Coronary artery (tissue), 2 donors: ENCODE results near the gene SLC1A4.
"Not testable (repeated sequence)": the region's sequence is repeated elsewhere in the genome, so short reads cannot be mapped to it uniquely, and the experiment has no call there.

Experiments used
- DNase-seq: peaks from one replicate; pipeline ENCODE4 v3.0.0-alpha.2; 2017; ENCODE audit warnings: low spot score
- H3K27ac ChIP-seq, 2 donors: fragments of 200-600 bp; sonication (generic); one replicate each; pipeline ENCODE4 v1.5.1; 2016 to 2019
- H3K4me3 ChIP-seq: fragments of 200-600 bp; sonication (generic); 2 replicates; pipeline ENCODE4 v1.5.1; 2016; ENCODE audit warnings: mild to moderate bottlenecking, moderate library complexity
- CTCF ChIP-seq: fragments of 200-600 bp; sonication (generic); IDR thresholded peaks from one replicate; pipeline ENCODE4 v1.5.1; 2019; ENCODE audit warnings: antibody characterized with exemption

The SLC1A4 gene

GRCh38 chr2:65026704-65027464 lies 37.7 kb downstream of the SLC1A4 start:
- Histone ChIP-seq H3K27ac (no peak overlapping the region), H3K4me3 (no peak overlapping the region)
- DNase-seq = no peak
- no peak for TF ChIP-seq CTCF

DNA sequence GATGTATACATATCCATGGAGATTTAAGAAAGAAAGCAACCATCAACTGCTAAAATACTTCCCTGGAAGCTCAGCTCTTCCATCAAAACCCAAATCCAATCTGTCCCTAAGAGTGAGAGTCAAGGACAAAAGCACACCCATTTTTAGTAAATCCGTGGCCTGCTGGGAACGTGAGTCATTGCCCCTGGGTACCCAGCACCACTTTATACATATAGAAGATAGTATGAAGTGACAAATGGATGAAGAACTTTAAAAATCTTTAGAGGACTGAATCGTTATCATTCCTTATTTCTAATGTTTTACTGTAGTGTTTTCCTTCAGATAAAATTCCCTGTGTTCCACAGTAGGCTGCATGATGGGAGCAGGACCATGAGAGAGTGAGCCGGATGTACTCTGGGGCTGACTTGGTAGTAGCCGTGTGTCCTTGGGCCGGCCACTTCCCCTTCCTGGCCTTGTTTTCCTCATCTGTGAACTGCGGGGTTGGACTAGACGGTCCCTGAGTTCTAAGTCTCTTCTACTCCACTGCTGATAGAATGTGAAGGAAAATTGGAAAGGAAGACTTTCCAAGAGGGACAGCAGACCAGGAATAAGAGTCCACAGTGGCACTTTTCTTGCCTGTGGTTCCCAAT lies 38.5 kb downstream of the SLC1A4 start:
- no peak for TF ChIP-seq CTCF
- H3K4me3 ChIP-seq = no peak overlapping the region
- no peak for DNase-seq
- peak overlapping the region in 1 of 2 donors; percentile 11 for H3K27ac ChIP-seq

DNA sequence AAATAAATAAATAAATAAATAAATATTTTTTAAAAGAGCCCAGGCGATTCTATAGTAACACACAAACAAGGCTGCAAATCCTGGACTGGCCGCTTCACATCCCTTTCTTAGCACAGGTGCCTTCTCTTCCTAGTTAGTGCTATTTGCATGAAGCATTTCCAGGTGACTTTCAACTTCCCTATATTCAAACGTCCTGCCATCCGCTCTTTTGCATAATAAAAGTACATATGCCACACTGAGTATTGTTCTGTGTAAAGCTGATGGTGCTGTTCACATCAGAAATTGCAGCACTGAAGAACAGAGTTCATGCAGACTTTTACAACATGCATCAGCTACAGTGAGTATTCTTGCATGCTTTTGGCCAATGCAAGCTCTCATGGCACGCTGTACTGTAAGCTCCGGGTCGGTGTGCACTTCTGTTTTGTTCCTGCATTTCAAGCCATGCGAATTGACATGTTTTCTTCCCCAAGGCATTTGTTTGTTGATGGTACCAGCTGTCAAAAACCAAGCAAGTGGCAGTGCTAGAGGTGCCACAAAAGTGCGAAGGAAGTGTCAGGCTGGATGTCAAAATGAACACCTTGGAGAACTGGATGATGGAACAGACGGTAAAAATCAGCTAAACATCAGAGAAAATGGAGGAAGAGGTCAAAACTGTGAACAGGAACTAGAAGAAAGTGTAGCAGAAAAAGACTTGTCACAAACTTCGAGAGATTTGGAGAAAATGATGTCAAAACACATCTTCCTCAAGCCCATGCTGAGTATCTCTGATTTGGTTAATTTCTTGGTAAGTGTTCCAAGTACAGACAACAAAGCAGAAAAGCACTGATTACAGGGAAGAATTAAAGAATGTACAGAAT lies 41.5 kb downstream of the SLC1A4 start:
- no peak for DNase-seq
- no peak for TF ChIP-seq CTCF
- Histone ChIP-seq H3K27ac (no peak overlapping the region), H3K4me3 (no peak overlapping the region)

GRCh38 chr2:65031341-65032018 lies 42.3 kb downstream of the SLC1A4 start:
- H3K27ac ChIP-seq = no peak overlapping the region
- H3K4me3 ChIP-seq = peak overlapping the region; percentile 10
- no peak for TF ChIP-seq CTCF
- no peak for DNase-seq

GRCh38 chr2:65032019-65032975 lies 43.1 kb downstream of the SLC1A4 start:
- H3K27ac ChIP-seq = no peak overlapping the region
- peak overlapping the region; percentile 10 for H3K4me3 ChIP-seq
- no peak for DNase-seq
- TF ChIP-seq CTCF = no peak

DNA sequence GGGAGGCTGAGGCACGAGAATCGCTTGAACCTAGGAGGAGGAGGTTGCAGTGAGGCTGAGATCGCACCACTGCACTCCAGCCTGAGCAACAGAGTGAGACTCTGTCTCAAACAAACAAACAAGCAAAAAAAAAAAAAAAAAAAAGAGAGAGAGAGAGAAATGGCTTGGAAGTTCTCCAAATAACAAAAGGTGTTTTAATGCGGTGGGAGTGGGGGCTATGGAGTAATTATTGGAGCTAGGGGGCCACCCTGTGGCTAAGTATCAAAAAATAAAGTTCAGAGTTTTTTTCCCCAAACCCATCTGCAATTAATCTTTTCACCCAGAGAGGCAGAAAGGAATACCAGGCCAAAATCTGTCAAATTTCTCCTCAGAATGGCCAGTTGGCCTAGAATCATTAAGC lies 44.0 kb downstream of the SLC1A4 start:
- no peak for DNase-seq
- TF ChIP-seq CTCF = no peak
- Histone ChIP-seq H3K27ac (no peak overlapping the region), H3K4me3 (no peak overlapping the region)

- not testable (repeated sequence) for H3K4me3 ChIP-seq, DNase-seq, H3K27ac ChIP-seq
Observed at GRCh38 chr2:65033667-65034066, 44.5 kb downstream of the SLC1A4 start.
